ENCODE results near the gene CERT1.

The CERT1 gene

GRCh38 chr5:75482482-75482881 lies 28.9 kb downstream of the CERT1 start:
- in situ Hi-C loops (cut with MboI; ENCODE audit: low sequenced_read_pairs): no loop called here

DNA sequence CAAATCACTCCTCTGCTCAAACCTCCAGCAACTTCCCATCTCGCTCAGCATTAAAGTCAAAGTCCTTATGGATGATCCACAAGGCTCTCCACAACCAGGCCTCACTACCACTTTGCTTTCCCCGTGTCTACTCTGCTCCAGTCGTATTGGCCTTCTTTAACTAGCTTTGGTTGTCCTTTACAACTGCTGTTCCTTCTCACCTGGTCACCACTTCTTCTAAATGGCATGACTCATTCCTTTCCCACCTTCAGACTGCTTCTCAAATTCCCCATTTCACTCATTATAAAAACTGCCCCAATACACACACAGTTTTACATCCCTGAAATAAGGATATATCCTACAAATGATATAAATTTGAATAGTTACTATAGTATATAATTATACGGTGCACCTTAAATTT lies 30.4 kb downstream of the CERT1 start:
- in situ Hi-C loops (cut with MboI; ENCODE audit: low sequenced_read_pairs): no loop called here

DNA sequence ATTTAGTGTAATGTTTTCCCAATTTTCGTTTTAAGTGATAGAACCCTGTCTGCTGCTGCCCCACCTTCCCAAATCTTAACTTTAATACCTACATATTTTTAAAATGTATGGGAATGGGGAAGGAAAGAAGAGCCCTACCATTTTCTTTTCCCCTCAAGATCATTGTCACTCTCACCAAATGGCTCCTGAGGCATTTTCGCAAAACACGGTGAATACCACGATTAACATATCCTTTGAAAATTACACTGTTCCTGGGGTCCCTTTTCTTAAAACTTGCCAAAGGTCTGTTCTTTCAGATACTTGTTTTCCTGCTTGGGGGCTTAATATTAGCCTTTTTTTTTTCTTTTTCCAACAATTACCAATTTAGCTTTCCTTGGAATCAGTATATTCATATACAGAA lies 36.1 kb downstream of the CERT1 start:
- in situ Hi-C loops (cut with MboI; ENCODE audit: low sequenced_read_pairs): no loop called here

DNA sequence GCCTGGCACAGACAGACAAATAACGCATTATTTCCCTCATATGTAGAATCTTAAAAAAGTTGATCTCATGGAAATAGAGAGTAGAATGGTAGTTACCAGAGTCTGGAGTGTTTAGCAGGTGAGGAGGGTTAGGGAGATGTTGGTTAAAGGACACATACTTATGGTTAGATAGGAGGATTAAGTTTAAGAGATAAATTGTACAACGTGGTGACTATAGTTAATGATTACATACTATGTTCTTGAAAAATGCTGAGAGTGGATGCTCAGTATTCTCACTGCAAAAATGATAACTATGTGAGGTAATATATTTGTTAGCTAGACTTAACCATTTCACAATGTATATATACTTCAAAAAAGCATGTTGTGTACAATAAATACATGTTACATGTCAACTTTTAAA lies 38.0 kb downstream of the CERT1 start:
- in situ Hi-C loops (cut with MboI; ENCODE audit: low sequenced_read_pairs): no loop called here

DNA sequence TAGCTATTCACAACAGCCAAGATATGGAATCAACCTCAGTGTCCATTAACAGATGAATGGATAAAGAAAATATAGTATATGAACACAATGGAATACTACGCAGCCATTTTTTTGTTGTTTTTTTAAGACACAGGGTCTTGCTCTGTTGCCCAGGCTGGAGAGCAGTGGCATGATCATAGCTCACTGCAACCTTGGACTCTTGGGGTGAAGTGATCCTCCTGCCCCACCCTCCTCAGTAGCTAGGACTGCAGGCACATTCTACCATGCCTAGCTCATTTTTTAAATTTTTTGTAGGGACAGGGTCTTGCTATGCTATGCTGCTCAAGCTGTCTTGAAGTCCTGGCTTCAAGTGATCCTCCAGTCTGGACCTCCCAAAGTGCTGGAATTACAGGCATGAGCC lies 38.5 kb downstream of the CERT1 start:
- in situ Hi-C loops (cut with MboI; ENCODE audit: low sequenced_read_pairs): no loop called here

GRCh38 chr5:75471193-75471592 lies 40.2 kb downstream of the CERT1 start:
- in situ Hi-C loops (cut with MboI; ENCODE audit: low sequenced_read_pairs): no loop called here

DNA sequence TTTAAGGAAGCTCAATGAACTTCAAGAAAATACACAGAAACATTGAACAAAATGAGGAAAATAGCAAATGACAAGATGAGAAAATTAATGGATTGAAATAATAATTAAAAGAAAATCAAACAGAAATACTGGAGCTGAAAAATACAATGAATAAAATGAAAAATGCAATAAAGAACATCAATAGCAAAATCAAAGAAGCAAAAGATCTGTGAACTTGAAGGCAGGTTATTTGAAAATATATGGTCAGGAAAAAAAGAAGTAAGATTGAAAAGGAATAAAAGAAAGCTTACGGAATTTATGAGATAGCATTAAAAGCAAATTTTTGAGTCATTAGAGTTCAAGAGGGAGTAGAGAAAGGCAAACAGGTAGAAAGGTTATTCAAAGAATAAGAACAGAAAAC lies 42.4 kb downstream of the CERT1 start:
- in situ Hi-C loops (cut with MboI; ENCODE audit: low sequenced_read_pairs): no loop called here

DNA sequence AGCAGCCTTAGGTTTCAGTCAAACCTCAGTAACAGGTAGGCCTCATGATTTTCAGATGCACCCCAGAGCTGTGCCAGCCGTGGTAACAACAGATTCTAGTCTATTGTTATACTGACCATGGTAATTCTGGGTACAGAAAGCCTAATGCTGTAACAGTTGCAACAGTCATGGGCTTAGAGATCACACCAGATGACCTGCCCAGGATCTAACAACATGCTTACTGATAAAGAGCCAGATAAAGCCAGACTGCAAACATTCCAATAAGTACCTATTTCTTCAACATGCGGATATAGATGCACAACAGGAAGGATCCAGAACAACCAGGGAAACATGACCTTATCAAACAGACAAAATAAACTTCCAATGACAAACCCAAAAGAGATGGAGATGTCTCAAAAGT lies 42.8 kb downstream of the CERT1 start:
- in situ Hi-C loops (cut with MboI; ENCODE audit: low sequenced_read_pairs): no loop called here

DNA sequence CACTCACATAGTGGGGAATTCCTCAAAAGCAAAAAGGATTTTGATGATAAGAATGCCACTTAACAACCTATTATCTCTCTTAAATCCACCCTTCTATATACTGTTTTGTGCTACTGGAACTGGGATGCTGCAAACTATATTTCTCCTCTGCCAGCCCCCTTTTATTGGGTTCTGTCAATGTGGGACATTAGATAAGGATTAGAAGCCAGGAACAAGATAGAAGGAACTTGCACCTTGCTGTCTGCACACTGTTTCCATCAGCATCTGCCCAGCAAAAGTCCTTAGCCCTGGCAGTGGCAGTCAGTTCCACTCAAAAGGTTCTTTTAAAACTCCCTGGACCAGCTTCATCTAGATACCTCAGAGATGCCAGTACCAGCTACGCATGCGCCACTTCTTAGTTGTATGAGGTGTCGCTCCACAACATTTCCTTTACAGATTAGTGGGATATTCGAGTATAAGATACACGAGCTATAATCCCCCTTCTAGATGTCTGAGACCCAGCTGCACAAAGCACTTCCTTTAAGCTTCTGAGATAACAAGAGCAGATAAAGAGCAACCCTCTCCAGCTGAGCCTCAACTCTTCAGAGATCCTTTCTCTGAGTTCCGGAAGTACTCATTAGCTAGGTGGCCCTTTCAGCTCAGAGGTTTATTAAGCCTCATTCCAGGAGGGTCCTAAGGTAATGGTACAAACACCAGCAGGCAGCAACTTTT lies 45.3 kb downstream of the CERT1 start:
- in situ Hi-C loops (cut with MboI; ENCODE audit: low sequenced_read_pairs): no loop called here

DNA sequence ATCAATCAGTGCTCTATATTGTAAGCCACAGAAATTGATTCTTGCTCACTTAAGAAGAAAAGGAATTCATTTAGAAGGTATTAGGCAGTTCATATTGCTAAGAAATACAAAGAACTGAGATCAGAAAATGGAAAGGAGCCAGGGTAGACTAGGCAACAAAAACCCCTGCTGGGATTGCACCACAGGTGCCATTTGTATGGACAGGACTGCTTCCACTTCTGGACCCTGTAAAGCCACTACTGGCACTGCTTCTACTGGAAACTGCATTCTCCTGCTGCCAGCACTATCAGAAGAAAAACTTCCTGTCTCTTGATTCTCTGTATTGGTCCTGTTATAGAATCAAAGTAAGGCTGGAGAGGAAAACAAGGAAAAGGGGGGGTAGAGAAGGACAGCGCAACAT lies 45.9 kb downstream of the CERT1 start:
- in situ Hi-C loops (cut with MboI; ENCODE audit: low sequenced_read_pairs): no loop called here

GRCh38 chr5:75463726-75464125 lies 47.7 kb downstream of the CERT1 start:
- in situ Hi-C loops (cut with MboI; ENCODE audit: low sequenced_read_pairs): no loop called here

- in situ Hi-C loops (cut with MboI; ENCODE audit: low sequenced_read_pairs): no loop called here
Measured at GRCh38 chr5:75461679-75462078, 49.8 kb downstream of the CERT1 start.

GRCh38 chr5:75460942-75461610 lies 50.4 kb downstream of the CERT1 start:
- in situ Hi-C loops (cut with MboI; ENCODE audit: low sequenced_read_pairs): no loop called here

DNA sequence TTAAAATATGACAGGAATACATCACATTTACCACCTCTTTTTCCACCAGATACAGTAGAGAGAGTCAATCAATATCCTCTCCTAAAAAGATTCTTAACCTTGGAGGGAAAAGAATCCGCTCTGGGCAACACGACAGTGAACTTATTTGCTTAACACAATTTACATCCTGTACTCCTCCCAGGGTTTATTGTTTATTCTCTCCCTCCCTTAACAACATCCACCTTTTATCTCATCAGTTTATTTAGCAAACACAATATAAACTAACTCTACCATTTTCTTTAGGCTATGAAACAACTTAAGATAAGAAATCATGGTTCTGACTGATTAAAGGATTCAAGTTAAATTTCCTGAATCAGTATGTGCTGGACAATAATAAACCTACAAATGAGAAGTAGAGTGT lies 50.9 kb downstream of the CERT1 start:
- in situ Hi-C loops (cut with MboI; ENCODE audit: low sequenced_read_pairs): no loop called here

DNA sequence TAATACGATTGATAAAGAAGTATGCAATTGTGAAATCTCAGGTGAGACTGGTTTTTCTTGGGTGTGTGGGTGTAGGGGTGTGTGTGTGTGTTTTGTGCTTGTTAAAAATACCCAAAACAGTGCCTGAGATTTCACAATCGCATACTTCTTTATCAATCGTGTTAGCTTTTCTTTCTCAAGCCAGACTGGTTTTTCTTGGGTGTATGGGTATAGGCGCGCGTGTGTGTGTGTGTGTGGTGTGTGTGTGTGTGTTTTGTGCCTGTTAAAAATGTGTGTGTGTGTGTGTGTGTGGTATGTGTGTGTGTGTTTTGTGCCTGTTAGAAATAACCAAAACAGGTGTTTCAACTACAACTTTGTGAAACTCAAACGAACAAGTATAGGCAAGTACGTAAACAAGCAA lies 53.7 kb downstream of the CERT1 start:
- in situ Hi-C loops (cut with MboI; ENCODE audit: low sequenced_read_pairs): no loop called here

- in situ Hi-C loops (cut with MboI; ENCODE audit: low sequenced_read_pairs): no loop called here
Measured at GRCh38 chr5:75457161-75457560, 54.3 kb downstream of the CERT1 start.

GRCh38 chr5:75450069-75450468 lies 61.4 kb downstream of the CERT1 start:
- in situ Hi-C loops (cut with MboI; ENCODE audit: low sequenced_read_pairs): no loop called here

- in situ Hi-C loops (cut with MboI; ENCODE audit: low sequenced_read_pairs): no loop called here
Measured at GRCh38 chr5:75446068-75446467, 65.4 kb downstream of the CERT1 start.

- in situ Hi-C loops (cut with MboI; ENCODE audit: low sequenced_read_pairs): no loop called here
Measured at GRCh38 chr5:75441560-75441959, 69.9 kb downstream of the CERT1 start.

DNA sequence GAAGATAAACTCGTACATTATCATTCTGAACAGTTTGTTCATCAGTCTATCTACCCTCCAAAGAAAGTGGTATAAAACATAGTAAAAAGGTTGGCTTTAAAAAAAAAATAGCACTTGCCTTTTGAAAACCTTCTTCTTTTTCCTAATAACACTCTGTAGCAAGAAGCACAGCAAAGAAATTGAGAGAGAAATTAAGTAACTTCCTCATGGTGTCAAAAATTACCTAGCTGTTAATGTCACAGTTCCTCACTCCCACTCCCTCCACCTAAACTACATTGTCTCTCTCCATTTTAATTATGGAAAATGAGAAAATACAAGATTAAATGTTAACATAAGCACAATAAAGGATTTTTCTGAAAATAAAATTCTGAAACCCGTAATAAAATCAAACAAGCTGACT lies 72.2 kb downstream of the CERT1 start:
- in situ Hi-C loops (cut with MboI; ENCODE audit: low sequenced_read_pairs): no loop called here

- in situ Hi-C loops (cut with MboI; ENCODE audit: low sequenced_read_pairs): no loop called here
Measured at GRCh38 chr5:75438722-75439121, 72.7 kb downstream of the CERT1 start.

DNA sequence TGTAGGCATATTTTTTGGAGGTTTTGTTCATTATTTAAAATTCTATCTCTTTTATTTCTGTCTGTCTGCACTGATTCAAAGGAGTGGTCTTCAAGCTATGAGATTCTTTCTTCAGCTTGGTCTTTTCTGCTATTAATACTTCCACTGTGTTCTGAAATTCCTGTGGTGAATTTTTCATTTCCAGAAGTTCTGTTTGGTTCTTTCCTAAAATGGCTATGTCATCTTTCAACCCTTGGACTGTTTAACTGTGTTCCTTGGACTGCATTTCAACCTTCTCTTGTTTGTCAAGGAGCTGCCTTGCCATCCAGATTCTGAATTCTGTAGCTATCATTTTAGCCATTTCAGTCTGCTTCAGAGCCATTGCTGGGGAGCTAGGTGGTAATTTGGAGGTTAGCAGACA lies 76.3 kb downstream of the CERT1 start:
- in situ Hi-C loops (cut with MboI; ENCODE audit: low sequenced_read_pairs): no loop called here
